WERI-Rb-1 (cell line): ENCODE data around the gene PRR15L.

ENCODE experiments used
- DNase-seq: peaks from one replicate; pipeline ENCODE4 v3.0.0-alpha.2; 2020
- H3K27ac ChIP-seq: fragments of 250-450 bp; sonication (Bioruptor Pico); 2 replicates; pipeline ENCODE4 v1.5.1; 2020; ENCODE audit warnings: mild to moderate bottlenecking, moderate library complexity
- H3K27me3 ChIP-seq: fragments of 250-450 bp; sonication (Bioruptor Pico); 2 replicates; pipeline ENCODE4 v1.5.1; 2021; ENCODE audit warnings: mild to moderate bottlenecking, low read depth, moderate library complexity; ENCODE audit not compliant: insufficient read depth, severe bottlenecking
- H3K36me3 ChIP-seq: fragments of 250-450 bp; sonication (Bioruptor Pico); 2 replicates; pipeline ENCODE4 v1.5.1; 2020; ENCODE audit warnings: mild to moderate bottlenecking, moderate library complexity
- H3K4me3 ChIP-seq: 2 replicates; pipeline ENCODE4 v1.5.1; 2011; ENCODE audit warnings: low read depth, mild to moderate bottlenecking, control low read depth, low read length
- H3K9me3 ChIP-seq: fragments of 250-450 bp; sonication (Bioruptor Pico); 2 replicates; pipeline ENCODE4 v1.5.1; 2021; ENCODE audit warnings: mild to moderate bottlenecking, moderate library complexity; ENCODE audit not compliant: severe bottlenecking
- TF ChIP-seq, protein P1 (sequence below): IDR thresholded peaks from 2 replicates; pipeline ENCODE4 v1.5.1; 2011; ENCODE audit warnings: low read depth, mild to moderate bottlenecking, control low read depth, inconsistent platforms, low read length

Gene PRR15L

DNA sequence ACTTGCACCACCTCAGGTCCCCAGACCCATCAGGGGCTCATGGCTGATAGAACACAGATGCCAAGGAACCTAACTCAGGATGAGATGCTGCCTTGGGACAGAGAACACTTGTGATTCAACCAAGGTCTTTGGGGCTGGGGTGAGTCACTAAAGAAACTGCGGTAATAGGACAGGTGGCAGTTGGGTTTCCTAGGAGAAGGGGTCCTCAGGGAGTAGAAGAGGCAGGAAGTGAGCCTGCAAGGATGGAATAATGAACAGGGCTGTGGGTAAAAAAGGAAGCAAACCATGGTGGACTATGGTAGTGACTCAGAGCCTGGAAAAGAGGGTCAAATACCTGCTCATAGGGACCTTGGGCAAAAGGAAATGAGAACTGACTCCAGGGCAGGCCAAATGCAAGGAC lies 22.8 kb downstream of the PRR15L start:
- H3K4me3 ChIP-seq = no peak overlapping the region
- no peaks in the 10 kb centered on the region for H3K27me3 ChIP-seq
- no peak for DNase-seq
- TF ChIP-seq, protein P1, sequence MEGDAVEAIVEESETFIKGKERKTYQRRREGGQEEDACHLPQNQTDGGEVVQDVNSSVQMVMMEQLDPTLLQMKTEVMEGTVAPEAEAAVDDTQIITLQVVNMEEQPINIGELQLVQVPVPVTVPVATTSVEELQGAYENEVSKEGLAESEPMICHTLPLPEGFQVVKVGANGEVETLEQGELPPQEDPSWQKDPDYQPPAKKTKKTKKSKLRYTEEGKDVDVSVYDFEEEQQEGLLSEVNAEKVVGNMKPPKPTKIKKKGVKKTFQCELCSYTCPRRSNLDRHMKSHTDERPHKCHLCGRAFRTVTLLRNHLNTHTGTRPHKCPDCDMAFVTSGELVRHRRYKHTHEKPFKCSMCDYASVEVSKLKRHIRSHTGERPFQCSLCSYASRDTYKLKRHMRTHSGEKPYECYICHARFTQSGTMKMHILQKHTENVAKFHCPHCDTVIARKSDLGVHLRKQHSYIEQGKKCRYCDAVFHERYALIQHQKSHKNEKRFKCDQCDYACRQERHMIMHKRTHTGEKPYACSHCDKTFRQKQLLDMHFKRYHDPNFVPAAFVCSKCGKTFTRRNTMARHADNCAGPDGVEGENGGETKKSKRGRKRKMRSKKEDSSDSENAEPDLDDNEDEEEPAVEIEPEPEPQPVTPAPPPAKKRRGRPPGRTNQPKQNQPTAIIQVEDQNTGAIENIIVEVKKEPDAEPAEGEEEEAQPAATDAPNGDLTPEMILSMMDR = no peak
- H3K9me3 ChIP-seq = no peaks in the 10 kb centered on the region
- H3K27ac ChIP-seq = no peak overlapping the region
- H3K36me3 ChIP-seq = peaks cover 7% of the 10 kb centered on the region

DNA sequence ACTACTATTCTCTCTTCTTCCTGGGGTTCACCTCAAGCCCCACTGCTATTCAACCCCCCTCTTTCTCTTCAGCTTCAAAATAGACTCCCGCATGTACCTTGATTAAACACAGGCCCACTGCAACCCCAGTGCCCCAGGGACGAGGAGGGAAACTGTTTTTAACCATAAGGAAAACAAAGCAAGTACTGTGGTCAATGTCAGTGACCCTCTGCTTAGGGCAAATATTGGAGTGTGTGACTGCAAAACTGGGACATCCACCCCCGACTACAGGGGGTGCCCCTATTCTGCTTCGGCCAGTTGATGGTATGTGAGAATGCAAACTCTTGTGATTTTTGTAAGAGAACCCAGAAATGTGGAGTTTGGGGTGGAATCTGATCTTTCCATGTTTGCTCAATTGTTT lies 25.8 kb downstream of the PRR15L start:
- H3K27me3 ChIP-seq = no peaks in the 10 kb centered on the region
- H3K9me3 ChIP-seq = no peaks in the 10 kb centered on the region
- H3K36me3 ChIP-seq = peaks cover 35% of the 10 kb centered on the region
- DNase-seq = no peak
- H3K27ac ChIP-seq = no peak overlapping the region
- TF ChIP-seq, protein P1 = no peak
- H3K4me3 ChIP-seq = no peak overlapping the region

DNA sequence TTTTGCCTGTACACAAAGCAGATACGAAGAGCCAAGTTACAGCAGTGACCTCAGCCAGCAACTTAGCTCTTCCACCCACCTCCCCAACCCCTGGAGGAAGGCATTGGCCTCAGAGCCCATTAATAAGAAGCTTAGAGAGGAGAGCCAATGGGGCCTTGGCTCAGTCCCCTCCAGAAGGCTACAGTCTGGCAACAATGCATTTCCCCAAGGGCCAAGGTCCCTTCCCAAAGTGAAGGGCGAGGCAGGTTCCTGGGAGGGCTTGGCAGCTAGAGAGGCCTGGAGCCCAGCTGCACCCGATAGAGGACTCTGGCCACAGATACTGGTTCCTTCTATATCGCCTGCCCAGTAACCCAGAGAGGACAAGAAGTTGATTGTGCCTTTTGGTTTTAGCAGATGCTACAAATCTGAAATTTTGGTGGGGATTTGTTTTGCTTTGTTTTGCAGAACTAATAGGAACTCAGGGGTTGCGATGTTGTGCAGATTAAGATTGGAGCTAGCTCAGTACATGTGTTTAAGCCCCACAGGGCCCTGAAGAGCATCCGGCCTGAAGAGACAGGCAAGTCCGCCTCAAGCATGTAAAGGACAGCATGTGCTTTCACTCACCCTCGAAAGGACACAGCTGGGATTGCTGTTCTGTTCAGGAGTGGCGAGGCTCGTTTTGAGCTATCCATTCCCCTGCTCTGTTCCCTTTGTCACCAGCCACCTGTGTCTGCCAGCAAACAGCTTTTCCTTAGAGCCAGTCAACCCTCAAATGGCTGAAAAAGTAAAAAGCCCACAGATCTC lies 28.3 kb downstream of the PRR15L start:
- Histone ChIP-seq H3K27ac (no peak overlapping the region; the same call in 1 of the 2 replicates), H3K9me3 (no peaks in the 10 kb centered on the region), H3K36me3 (peaks cover 56% of the 10 kb centered on the region), H3K27me3 (no peaks in the 10 kb centered on the region), H3K4me3 (no peak overlapping the region)
- TF ChIP-seq, protein P1 = no peak
- DNase-seq = peak; percentile 65

DNA sequence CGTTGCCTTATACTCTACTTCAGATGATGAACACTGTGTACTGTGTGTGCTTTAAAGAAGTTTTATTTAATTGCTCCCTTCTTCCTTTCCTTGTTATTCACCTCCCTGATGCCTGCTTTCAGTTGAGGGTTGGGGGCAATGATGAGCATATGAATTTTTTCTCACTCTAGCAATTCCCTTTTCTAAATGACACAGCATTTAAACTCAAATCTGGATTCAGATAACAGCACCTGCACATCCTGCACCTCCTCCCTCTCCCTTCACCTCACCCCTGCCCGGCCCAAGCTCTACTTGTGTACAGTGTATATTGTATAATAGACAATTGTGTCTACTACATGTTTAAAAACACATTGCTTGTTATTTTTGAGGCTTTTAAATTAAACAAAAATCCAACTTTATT lies 29.3 kb downstream of the PRR15L start:
- Histone ChIP-seq H3K27me3 (no peaks in the 10 kb centered on the region), H3K4me3 (no peak overlapping the region), H3K36me3 (peaks cover 64% of the 10 kb centered on the region), H3K27ac (no peak overlapping the region), H3K9me3 (no peaks in the 10 kb centered on the region)
- TF ChIP-seq, protein P1 = no peak
- no peak for DNase-seq

DNA sequence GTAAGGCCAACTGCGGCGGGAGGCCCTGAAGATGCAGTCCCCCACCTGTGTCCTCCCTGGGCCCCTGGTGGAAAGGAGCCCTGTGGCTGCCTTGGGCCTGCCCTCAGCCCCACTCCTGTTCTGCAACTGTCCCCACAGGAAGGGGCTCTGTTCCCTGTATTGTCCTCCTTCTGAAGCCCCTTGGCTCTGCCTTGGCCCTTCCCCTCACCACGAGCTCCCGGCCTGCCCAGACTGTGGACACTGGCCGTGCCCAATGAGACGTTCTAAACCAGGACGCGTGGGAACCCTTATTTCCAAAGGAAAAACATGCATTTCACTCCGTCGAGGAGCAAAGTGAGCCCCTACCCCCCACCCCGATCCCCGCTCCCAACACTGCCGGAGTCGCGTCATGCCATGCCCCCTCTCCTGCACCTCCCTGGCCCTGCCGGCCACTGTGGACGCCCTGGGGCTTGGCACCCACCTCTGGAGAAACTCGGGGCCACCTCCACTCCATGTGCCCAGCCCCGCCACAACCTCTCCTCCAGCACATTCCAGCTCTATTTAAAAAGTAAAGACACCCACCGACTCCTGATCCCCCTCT lies 29.8 kb downstream of the PRR15L start:
- TF ChIP-seq, protein P1 = no peak
- H3K36me3 ChIP-seq = peaks cover 69% of the 10 kb centered on the region
- DNase-seq = no peak
- no peaks in the 10 kb centered on the region for H3K9me3 ChIP-seq
- no peak overlapping the region for H3K4me3 ChIP-seq
- no peaks in the 10 kb centered on the region for H3K27me3 ChIP-seq
- H3K27ac ChIP-seq = no peak overlapping the region
